SK-N-SH (cell line): ENCODE results near the gene SLC8A1. TPM values are rescaled to one million over a fixed set of nuclear protein-coding genes. Genes with fewer than 3 reads are reported as not detected.

Source experiments
- CTCF ChIA-PET: fragments of 300-600, 350-600 bp; formaldehyde crosslinking; extraction: SDS; loops from one replicate; lab custom pipeline; 2021; lab: Yijun Ruan, JAX
- POLR2A ChIA-PET: fragments of 350-600 bp; sonication (Branson Sonifier 250); formaldehyde crosslinking; extraction: SDS; loops from one replicate; lab custom pipeline; 2020; ENCODE audit warnings: antibody characterized with exemption, inconsistent platforms; lab: Yijun Ruan, JAX
- DNase-seq: peaks from one replicate; pipeline ENCODE4 v3.0.0; 2012
- H2AFZ ChIP-seq: fragments of 200-600 bp; sonication (generic); 2 replicates; pipeline ENCODE4 v1.8.1; 2016; ENCODE audit warnings: antibody characterized with exemption, mild to moderate bottlenecking, low read depth
- H3F3A ChIP-seq: fragments of 200-600 bp; sonication (generic); replicated peaks from 2 replicates; pipeline ENCODE3; 2016; ENCODE audit warnings: antibody characterized with exemption, mild to moderate bottlenecking; ENCODE audit not compliant: insufficient read depth
- H3K27ac ChIP-seq, 2 experiments: fragments of 200-500 bp in 1 of 2; fragments of 200-600 bp in 1 of 2; sonication (Bioruptor generic) in 1 of 2; sonication (generic), shearing (Covaris generic) in 1 of 2; 2 replicates each; pipeline versions ENCODE4 v1.5.1 to v1.6.1; 2014 to 2016; ENCODE audit warnings: low read depth in 2 of 2, inconsistent platforms in 1 of 2, low read length in 1 of 2, mild to moderate bottlenecking in 1 of 2, mixed read lengths in 1 of 2
- H3K27me3 ChIP-seq: fragments of 200-600 bp; sonication (generic), shearing (Covaris generic); 2 replicates; pipeline ENCODE4 v1.6.1; 2016; ENCODE audit warnings: mixed run types; ENCODE audit not compliant: insufficient read depth
- H3K36me3 ChIP-seq, 2 experiments: fragments of 200-500 bp in 1 of 2; fragments of 200-600 bp in 1 of 2; sonication (Bioruptor generic) in 1 of 2; sonication (generic) in 1 of 2; replicated peaks in 1 of 2; 2 replicates each; pipeline versions ENCODE3 to v1.5.1; 2014 to 2016; ENCODE audit warnings: low read length in 1 of 2, mild to moderate bottlenecking in 1 of 2; ENCODE audit not compliant: insufficient read depth in 2 of 2, control insufficient read depth in 1 of 2
- H3K4me1 ChIP-seq, 2 experiments: fragments of 200-500 bp in 1 of 2; fragments of 200-600 bp in 1 of 2; sonication (Bioruptor generic) in 1 of 2; sonication (generic), shearing (Covaris generic) in 1 of 2; 2 replicates each; pipeline versions ENCODE4 v1.5.1 to v1.6.1; 2014 to 2016; ENCODE audit warnings: low read depth in 1 of 2, low read length in 1 of 2, mixed run types in 1 of 2; ENCODE audit not compliant: insufficient read depth in 2 of 2, control insufficient read depth in 1 of 2
- H3K4me2 ChIP-seq: fragments of 200-600 bp; sonication (generic), shearing (Covaris generic); 2 replicates; pipeline ENCODE4 v1.6.1; 2017; ENCODE audit warnings: mixed run types
- H3K4me3 ChIP-seq, 2 experiments: fragments of 200-500 bp in 1 of 2; fragments of 200-600 bp in 1 of 2; sonication (Bioruptor generic) in 1 of 2; sonication (generic), shearing (Covaris generic) in 1 of 2; 2 replicates each; pipeline versions ENCODE4 v1.5.1 to v1.8.1; 2014 to 2016; ENCODE audit warnings: low read depth in 2 of 2, inconsistent platforms in 1 of 2, low read length in 1 of 2, mild to moderate bottlenecking in 1 of 2, mixed read lengths in 1 of 2, moderate library complexity in 1 of 2
- H3K79me2 ChIP-seq: fragments of 200-600 bp; sonication (generic); 2 replicates; pipeline ENCODE4 v1.8.1; 2017; ENCODE audit warnings: mild to moderate bottlenecking; ENCODE audit not compliant: insufficient read depth
- H3K9ac ChIP-seq: fragments of 200-600 bp; sonication (generic); 2 replicates; pipeline ENCODE4 v1.6.1; 2017; ENCODE audit warnings: mixed run types
- H3K9me2 ChIP-seq: fragments of 200-600 bp; sonication (generic); 2 replicates; pipeline ENCODE4 v1.6.1; 2017; ENCODE audit warnings: mixed run types
- H3K9me3 ChIP-seq: fragments of 200-600 bp; sonication (generic); 2 replicates; pipeline ENCODE4 v1.6.1; 2017; ENCODE audit warnings: mixed run types, mild to moderate bottlenecking, moderate library complexity
- H4K20me1 ChIP-seq: fragments of 200-600 bp; sonication (generic); 2 replicates; pipeline ENCODE4 v1.6.1; 2017; ENCODE audit warnings: mild to moderate bottlenecking, mixed run types; ENCODE audit not compliant: insufficient read depth
- CHD2 ChIP-seq: fragments of 150-350 bp; IDR thresholded peaks from 2 replicates; pipeline ENCODE4 v1.6.1; 2018; ENCODE audit warnings: low read length; ENCODE audit not compliant: partially characterized antibody
- ELF1 ChIP-seq: IDR thresholded peaks from 2 replicates; pipeline ENCODE4 v1.4.0; 2012
- EP300 ChIP-seq, 2 experiments: IDR thresholded peaks; 2 replicates each; pipeline versions ENCODE4 v1.4.0 to v1.6.1; 2012; ENCODE audit warnings: borderline replicate concordance in 1 of 2, low read depth in 1 of 2, low read length in 1 of 2
- EZH2phosphoT487 ChIP-seq: fragments of 200-600 bp; sonication (generic); IDR thresholded peaks from 2 replicates; pipeline ENCODE4 v1.6.1; 2017; ENCODE audit warnings: low read depth, mixed run types, mild to moderate bottlenecking, antibody characterized with exemption, moderate library complexity, borderline replicate concordance
- FOXJ3 ChIP-seq: sonication (generic); formaldehyde crosslinking; IDR thresholded peaks from 2 replicates; pipeline ENCODE4 v1.5.1; 2020; ENCODE audit warnings: mild to moderate bottlenecking, missing genetic modification reagents
- GABPA ChIP-seq: IDR thresholded peaks from 2 replicates; pipeline ENCODE4 v1.4.0; 2012; ENCODE audit warnings: low read depth, mild to moderate bottlenecking
- GATA2 ChIP-seq: sonication (generic); formaldehyde crosslinking; IDR thresholded peaks from 2 replicates; pipeline ENCODE4 v1.5.0; 2020; ENCODE audit warnings: mild to moderate bottlenecking, missing genetic modification reagents
- IRF3 ChIP-seq: fragments of 150-350 bp; IDR thresholded peaks from 2 replicates; pipeline ENCODE4 v1.6.1; 2016; ENCODE audit warnings: mild to moderate bottlenecking, low read depth, low read length
- MXI1 ChIP-seq: IDR thresholded peaks from 2 replicates; pipeline ENCODE4 v1.6.1; 2012; ENCODE audit warnings: mild to moderate bottlenecking, low read depth, low read length, improper control_type of control experiment
- POLR2AphosphoS5 ChIP-seq: IDR thresholded peaks from 2 replicates; pipeline ENCODE4 v1.6.1; 2012; ENCODE audit warnings: low read depth, low read length
- RAD21 ChIP-seq: IDR thresholded peaks from 2 replicates; pipeline ENCODE4 v1.6.1; 2012; ENCODE audit warnings: mild to moderate bottlenecking, low read length
- RFX5 ChIP-seq: IDR thresholded peaks from 2 replicates; pipeline ENCODE4 v1.6.1; 2012; ENCODE audit warnings: mild to moderate bottlenecking, improper control_type of control experiment, low read length
- RXRA ChIP-seq: IDR thresholded peaks from 2 replicates; pipeline ENCODE4 v1.4.0; 2012; ENCODE audit warnings: low read depth, mild to moderate bottlenecking, borderline replicate concordance
- SMC3 ChIP-seq: IDR thresholded peaks from 2 replicates; pipeline ENCODE4 v1.6.1; 2012; ENCODE audit warnings: low read depth, low read length, improper control_type of control experiment
- TAF1 ChIP-seq: IDR thresholded peaks from 2 replicates; pipeline ENCODE4 v1.6.1; 2012; ENCODE audit warnings: low read depth, mild to moderate bottlenecking, low read length, moderate library complexity, borderline replicate concordance
- TEAD4 ChIP-seq: IDR thresholded peaks from 2 replicates; pipeline ENCODE4 v1.4.0; 2012; ENCODE audit warnings: mild to moderate bottlenecking, borderline replicate concordance; ENCODE audit not compliant: insufficient read depth
- YY1 ChIP-seq: IDR thresholded peaks from 2 replicates; pipeline ENCODE4 v1.4.0; 2012; ENCODE audit warnings: low read depth, mild to moderate bottlenecking
- WGBS: methylation state at CpG from one replicate; pipeline ENCODE4 v1.1.6; 2017; ENCODE audit warnings: low lambda C conversion rate; 5-methylcytosine and 5-hydroxymethylcytosine counted together
- polyA plus RNA-seq, 3 experiments: library from polyadenylated mRNA; depleted of rRNA; stranded (reverse); fragments of >200 nt; gene quantifications; 2 replicates each; pipeline ENCODE4 v1.2.3, GENCODE V29; 2012
- TF ChIP-seq, protein P1 (sequence below): IDR thresholded peaks from 2 replicates; pipeline ENCODE4 v1.4.0; 2012; ENCODE audit warnings: low read depth, borderline replicate concordance
- TF ChIP-seq, protein P2 (sequence below): IDR thresholded peaks from 2 replicates; pipeline ENCODE4 v1.6.1; 2012; ENCODE audit warnings: mild to moderate bottlenecking, low read depth, low read length, moderate library complexity

Gene SLC8A1
- polyA plus RNA-seq, 1 of the 3 experiments (the other 2 are of a cell fraction): 3.2 TPM

DNA sequence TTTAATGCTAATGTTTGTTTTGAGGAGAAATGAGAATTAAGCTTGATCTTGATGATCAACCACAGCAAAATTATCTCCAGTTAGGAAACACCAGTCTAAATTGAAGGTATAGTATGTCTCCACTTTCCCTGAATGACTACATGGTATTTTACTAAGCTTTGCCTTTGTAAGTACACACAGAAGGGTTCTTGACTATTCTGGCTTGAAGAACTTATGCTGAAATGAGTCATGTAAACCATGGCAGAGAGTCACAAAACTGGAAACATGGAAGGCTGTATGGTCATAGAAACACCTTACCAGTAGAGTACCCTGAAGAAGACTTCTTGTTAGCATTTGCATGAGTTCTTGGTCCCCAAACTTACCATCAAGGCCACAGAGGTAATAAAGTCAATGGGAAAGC lies 250.5 kb downstream of the SLC8A1 start (continued):
- no peak for TF ChIP-seq TAF1

DNA sequence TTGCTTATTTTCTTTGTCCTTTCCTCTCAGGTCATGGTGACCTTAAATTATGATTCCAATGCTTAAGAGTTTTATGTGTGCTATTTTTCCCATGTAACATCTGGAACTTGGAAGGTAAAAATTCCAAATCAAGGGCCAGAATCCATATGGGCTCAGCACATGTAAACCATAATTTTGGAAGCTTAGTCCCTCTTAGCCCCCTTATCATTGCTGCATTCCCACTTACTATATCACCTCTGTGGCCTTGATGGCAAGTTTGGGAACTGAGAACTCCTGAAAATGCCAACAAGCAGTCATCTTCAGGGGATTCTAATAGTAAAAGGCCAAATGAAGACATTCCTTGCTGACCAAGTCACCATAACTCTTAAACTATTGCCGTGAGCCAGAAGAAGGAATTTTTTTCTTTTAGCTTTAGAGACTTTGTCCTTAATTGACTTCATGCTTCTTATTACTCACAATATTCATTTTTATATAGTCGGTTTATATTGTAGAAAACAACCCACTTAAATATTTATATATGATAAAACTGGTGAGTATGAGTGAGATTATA lies 251.4 kb downstream of the SLC8A1 start:
- Histone ChIP-seq H3K4me2 (no peak overlapping the region; the same call in 1 of the 2 replicates), H3K4me3 (no peak overlapping the region), H3K27ac (peak overlapping the region; percentile 28 to 61; a peak in 3 of 4 replicates), H3K79me2 (no peaks in the 10 kb centered on the region), H3K9me2 (no peaks in the 10 kb centered on the region), H3K9ac (no peak overlapping the region), H3K9me3 (no peaks in the 10 kb centered on the region), H2AFZ (no peak overlapping the region), H4K20me1 (no peaks in the 10 kb centered on the region), H3F3A (no peaks in the 10 kb centered on the region), H3K27me3 (no peaks in the 10 kb centered on the region), H3K36me3 (no peaks in the 10 kb centered on the region), H3K4me1 (peaks cover 4 to 15% of the 10 kb centered on the region in 2 experiments; a peak in 2 of 4 replicates)
- POLR2A ChIA-PET: no interaction called here
- TF ChIP-seq SMC3: no peak
- 0 out of 2 replicates have a peak, but pooled peaks have one; percentile 20 for TF ChIP-seq TEAD4
- no peak for DNase-seq
- WGBS: 59% methylated on average over 2 of the region's 2 CpGs
- CTCF ChIA-PET: interaction anchor here (1.6 to 2.2 kb wide), 2 partner anchors 9 to 13 kb away, joined by 4 to 5 read pairs; no protein-coding TSS in a partner anchor

DNA sequence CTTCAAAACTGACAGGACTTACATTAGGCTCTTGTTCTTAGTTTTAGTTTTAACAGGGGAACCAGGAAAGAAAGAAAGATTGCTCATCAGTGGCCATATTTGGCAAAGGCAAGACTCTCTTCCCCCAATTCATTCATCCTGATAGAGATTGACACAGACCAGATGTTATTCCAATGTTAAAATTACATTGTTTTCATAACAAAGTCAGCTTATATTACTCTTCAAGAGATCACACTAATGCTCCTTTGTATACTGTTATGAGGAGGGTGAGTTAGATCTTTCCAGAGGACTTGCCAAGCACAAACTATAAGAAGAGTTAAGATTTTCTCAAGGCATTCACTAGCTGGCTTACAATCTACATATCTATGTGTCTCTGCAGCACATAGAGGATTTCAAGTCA lies 252.1 kb downstream of the SLC8A1 start:
- H3K4me2 ChIP-seq: no peak overlapping the region
- DNase-seq: no peak
- POLR2A ChIA-PET: no interaction called here
- TF ChIP-seq RXRA (no peak), RFX5 (no peak), RAD21 (no peak), POLR2AphosphoS5 (peak; percentile 84), SMC3 (no peak), EZH2phosphoT487 (no peak), MXI1 (no peak), IRF3 (no peak), ELF1 (no peak), GATA2 (CRISPR knock-in tag) (no peak), TEAD4 (peak; percentile 70; the same call in 1 of the 2 replicates), FOXJ3 (no peak), EP300 (IDR thresholded peaks at IDR 0.05; ENCODE audit: borderline replicate concordance in 1 of 2, low read depth in 1 of 2, low read length in 1 of 2) (peak; percentile 57 to 82; a peak in 3 of 4 replicates), CHD2 (peak; percentile 14), GABPA (no peak), YY1 (peak; percentile 33; the same call in 1 of the 2 replicates)
- TF ChIP-seq, protein P1, sequence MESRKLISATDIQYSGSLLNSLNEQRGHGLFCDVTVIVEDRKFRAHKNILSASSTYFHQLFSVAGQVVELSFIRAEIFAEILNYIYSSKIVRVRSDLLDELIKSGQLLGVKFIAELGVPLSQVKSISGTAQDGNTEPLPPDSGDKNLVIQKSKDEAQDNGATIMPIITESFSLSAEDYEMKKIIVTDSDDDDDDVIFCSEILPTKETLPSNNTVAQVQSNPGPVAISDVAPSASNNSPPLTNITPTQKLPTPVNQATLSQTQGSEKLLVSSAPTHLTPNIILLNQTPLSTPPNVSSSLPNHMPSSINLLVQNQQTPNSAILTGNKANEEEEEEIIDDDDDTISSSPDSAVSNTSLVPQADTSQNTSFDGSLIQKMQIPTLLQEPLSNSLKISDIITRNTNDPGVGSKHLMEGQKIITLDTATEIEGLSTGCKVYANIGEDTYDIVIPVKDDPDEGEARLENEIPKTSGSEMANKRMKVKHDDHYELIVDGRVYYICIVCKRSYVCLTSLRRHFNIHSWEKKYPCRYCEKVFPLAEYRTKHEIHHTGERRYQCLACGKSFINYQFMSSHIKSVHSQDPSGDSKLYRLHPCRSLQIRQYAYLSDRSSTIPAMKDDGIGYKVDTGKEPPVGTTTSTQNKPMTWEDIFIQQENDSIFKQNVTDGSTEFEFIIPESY: 0 out of 2 replicates have a peak, but pooled peaks have one; percentile 30
- TF ChIP-seq, protein P2, sequence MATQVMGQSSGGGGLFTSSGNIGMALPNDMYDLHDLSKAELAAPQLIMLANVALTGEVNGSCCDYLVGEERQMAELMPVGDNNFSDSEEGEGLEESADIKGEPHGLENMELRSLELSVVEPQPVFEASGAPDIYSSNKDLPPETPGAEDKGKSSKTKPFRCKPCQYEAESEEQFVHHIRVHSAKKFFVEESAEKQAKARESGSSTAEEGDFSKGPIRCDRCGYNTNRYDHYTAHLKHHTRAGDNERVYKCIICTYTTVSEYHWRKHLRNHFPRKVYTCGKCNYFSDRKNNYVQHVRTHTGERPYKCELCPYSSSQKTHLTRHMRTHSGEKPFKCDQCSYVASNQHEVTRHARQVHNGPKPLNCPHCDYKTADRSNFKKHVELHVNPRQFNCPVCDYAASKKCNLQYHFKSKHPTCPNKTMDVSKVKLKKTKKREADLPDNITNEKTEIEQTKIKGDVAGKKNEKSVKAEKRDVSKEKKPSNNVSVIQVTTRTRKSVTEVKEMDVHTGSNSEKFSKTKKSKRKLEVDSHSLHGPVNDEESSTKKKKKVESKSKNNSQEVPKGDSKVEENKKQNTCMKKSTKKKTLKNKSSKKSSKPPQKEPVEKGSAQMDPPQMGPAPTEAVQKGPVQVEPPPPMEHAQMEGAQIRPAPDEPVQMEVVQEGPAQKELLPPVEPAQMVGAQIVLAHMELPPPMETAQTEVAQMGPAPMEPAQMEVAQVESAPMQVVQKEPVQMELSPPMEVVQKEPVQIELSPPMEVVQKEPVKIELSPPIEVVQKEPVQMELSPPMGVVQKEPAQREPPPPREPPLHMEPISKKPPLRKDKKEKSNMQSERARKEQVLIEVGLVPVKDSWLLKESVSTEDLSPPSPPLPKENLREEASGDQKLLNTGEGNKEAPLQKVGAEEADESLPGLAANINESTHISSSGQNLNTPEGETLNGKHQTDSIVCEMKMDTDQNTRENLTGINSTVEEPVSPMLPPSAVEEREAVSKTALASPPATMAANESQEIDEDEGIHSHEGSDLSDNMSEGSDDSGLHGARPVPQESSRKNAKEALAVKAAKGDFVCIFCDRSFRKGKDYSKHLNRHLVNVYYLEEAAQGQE: no peak

More for the DNA sequence above, 252.1 kb downstream of the SLC8A1 start:
- Histone ChIP-seq H3F3A (no peaks in the 10 kb centered on the region), H4K20me1 (no peaks in the 10 kb centered on the region), H3K36me3 (no peaks in the 10 kb centered on the region), H2AFZ (no peak overlapping the region), H3K79me2 (no peaks in the 10 kb centered on the region), H3K4me3 (no peak overlapping the region), H3K9me2 (no peaks in the 10 kb centered on the region), H3K27me3 (no peaks in the 10 kb centered on the region), H3K27ac (peak overlapping the region; percentile 53 to 55; a peak in 2 of 4 replicates), H3K9me3 (no peaks in the 10 kb centered on the region), H3K9ac (no peak overlapping the region), H3K4me1 (peaks cover 4 to 15% of the 10 kb centered on the region in 2 experiments; a peak in 2 of 4 replicates)
- CTCF ChIA-PET: interaction anchor here (1.6 to 2.2 kb wide), 2 partner anchors 8 to 14 kb away, joined by 4 to 5 read pairs; no protein-coding TSS in a partner anchor
